BJ (cell line): ENCODE measurements around the gene BTBD1. TPM values are rescaled to one million over a fixed set of nuclear protein-coding genes. Genes with fewer than 3 reads are reported as not detected.

Source experiments
- CTCF ChIA-PET: fragments of 350-600 bp; formaldehyde crosslinking; extraction: SDS; loops from one replicate; lab custom pipeline; 2021; ENCODE audit warnings: antibody characterized with exemption, inconsistent platforms; lab: Yijun Ruan, JAX
- POLR2A ChIA-PET: fragments of 300-600 bp; sonication (Branson Sonifier 250); formaldehyde crosslinking; extraction: SDS; loops from one replicate; lab custom pipeline; 2021; ENCODE audit warnings: antibody characterized with exemption; lab: Charles Lee
- DNase-seq: peaks from one replicate; pipeline ENCODE4 v3.0.0-alpha.2; 2011; ENCODE audit warnings: low read depth
- H3K27me3 ChIP-seq: 2 replicates; pipeline ENCODE4 v1.6.0; 2011; ENCODE audit warnings: low read length; ENCODE audit not compliant: control insufficient read depth, insufficient read depth
- H3K36me3 ChIP-seq: 2 replicates; pipeline ENCODE4 v1.5.1; 2011; ENCODE audit warnings: low read length; ENCODE audit not compliant: control insufficient read depth, insufficient read depth
- H3K4me3 ChIP-seq: 2 replicates; pipeline ENCODE4 v1.5.1; 2011; ENCODE audit warnings: low read depth, mild to moderate bottlenecking, control low read depth, low read length
- polyA plus RNA-seq: library from polyadenylated mRNA; depleted of rRNA; stranded (reverse); fragments of >200 nt; gene quantifications from 2 replicates; pipeline ENCODE4 v1.2.3, GENCODE V29; 2011
- TF ChIP-seq, protein P1 (sequence below): IDR thresholded peaks from 2 replicates; pipeline ENCODE4 v1.5.1; 2011; ENCODE audit warnings: low read depth, mild to moderate bottlenecking, control low read depth, inconsistent platforms, low read length, moderate library complexity; ENCODE audit not compliant: insufficient read depth

BTBD1 gene
- polyA plus RNA-seq, 1 experiment = 35.0 TPM

GRCh38 chr15:83063551-83063950 is 3.5 kb downstream of the BTBD1 start:
- Histone ChIP-seq H3K36me3 (no peaks in the 10 kb centered on the region), H3K4me3 (no peak overlapping the region), H3K27me3 (no peaks in the 10 kb centered on the region)
- TF ChIP-seq, protein P1, sequence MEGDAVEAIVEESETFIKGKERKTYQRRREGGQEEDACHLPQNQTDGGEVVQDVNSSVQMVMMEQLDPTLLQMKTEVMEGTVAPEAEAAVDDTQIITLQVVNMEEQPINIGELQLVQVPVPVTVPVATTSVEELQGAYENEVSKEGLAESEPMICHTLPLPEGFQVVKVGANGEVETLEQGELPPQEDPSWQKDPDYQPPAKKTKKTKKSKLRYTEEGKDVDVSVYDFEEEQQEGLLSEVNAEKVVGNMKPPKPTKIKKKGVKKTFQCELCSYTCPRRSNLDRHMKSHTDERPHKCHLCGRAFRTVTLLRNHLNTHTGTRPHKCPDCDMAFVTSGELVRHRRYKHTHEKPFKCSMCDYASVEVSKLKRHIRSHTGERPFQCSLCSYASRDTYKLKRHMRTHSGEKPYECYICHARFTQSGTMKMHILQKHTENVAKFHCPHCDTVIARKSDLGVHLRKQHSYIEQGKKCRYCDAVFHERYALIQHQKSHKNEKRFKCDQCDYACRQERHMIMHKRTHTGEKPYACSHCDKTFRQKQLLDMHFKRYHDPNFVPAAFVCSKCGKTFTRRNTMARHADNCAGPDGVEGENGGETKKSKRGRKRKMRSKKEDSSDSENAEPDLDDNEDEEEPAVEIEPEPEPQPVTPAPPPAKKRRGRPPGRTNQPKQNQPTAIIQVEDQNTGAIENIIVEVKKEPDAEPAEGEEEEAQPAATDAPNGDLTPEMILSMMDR = no peak
- ChIA-PET POLR2A (no interaction called here), CTCF (no interaction called here)
- no peak for DNase-seq

- no peak for DNase-seq
- ChIA-PET CTCF (no interaction called here), POLR2A (no interaction called here)
Observed at GRCh38 chr15:83062768-83063180, 4.3 kb downstream of the BTBD1 start.

GRCh38 chr15:83061680-83062079 is 5.4 kb downstream of the BTBD1 start:
- Histone ChIP-seq H3K27me3 (no peaks in the 10 kb centered on the region), H3K4me3 (no peak overlapping the region), H3K36me3 (no peaks in the 10 kb centered on the region; the same call in 1 of the 2 replicates)
- peak; percentile 60 for DNase-seq
- CTCF ChIA-PET = no interaction called here
- TF ChIP-seq, protein P1 = no peak
- POLR2A ChIA-PET = no interaction called here

More at GRCh38 chr15:83062768-83063180, 4.3 kb downstream of the BTBD1 start:
- no peak overlapping the region for H3K4me3 ChIP-seq
- H3K36me3 ChIP-seq = no peaks in the 10 kb centered on the region; the same call in 1 of the 2 replicates
- no peaks in the 10 kb centered on the region for H3K27me3 ChIP-seq
- TF ChIP-seq, protein P1 = no peak

GRCh38 chr15:83057696-83058376 is 9.2 kb downstream of the BTBD1 start:
- TF ChIP-seq, protein P1 = no peak
- H3K27me3 ChIP-seq = no peaks in the 10 kb centered on the region
- DNase-seq = no peak
- no peak overlapping the region for H3K4me3 ChIP-seq
- ChIA-PET CTCF (interaction anchor here (0.8 to 1.5 kb wide), 4 partner anchors 9 to 69 kb away, joined by 3 to 7 read pairs (median 3); partner anchors contain the start of gene BTBD1), POLR2A (no interaction called here)
- H3K36me3 ChIP-seq = no peaks in the 10 kb centered on the region; the same call in 1 of the 2 replicates

DNA sequence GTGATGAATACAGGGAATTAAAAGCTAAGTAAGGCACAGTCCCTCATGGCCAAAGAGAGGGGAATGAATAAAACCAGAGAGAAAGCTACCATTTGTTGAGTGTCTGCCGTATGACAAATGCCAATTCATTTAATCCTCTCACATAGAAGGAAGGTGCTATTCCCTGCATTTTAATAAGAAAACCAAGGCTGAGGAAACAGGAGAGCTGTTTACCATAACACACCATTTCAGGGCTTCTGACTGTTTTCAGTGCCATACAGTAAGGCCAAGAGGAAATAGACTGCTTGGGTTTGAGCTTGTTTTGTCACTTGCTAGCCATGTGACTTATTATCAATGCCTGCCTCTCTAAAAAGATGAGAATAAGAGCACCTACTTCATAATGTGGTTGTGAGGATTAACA is 10.1 kb downstream of the BTBD1 start:
- ChIA-PET CTCF (interaction anchor here (0.8 to 1.5 kb wide), 3 partner anchors 10 to 44 kb away, joined by 3 to 7 read pairs (median 3); partner anchors contain the start of gene BTBD1), POLR2A (no interaction called here)
- DNase-seq = no peak
- H3K4me3 ChIP-seq = no peak overlapping the region
- no peaks in the 10 kb centered on the region for H3K27me3 ChIP-seq
- TF ChIP-seq, protein P1 = no peak
- no peaks in the 10 kb centered on the region; the same call in 1 of the 2 replicates for H3K36me3 ChIP-seq
